ENCODE data around the gene VPS35. TPM values are rescaled to one million over a fixed set of nuclear protein-coding genes. Genes with fewer than 3 reads are reported as not detected.

Gene VPS35
- total and polyA plus RNA-seq, 10 of the 15 experiments (the other 5 are each of a cell fraction or from before 2014, with no cell fraction given), result 28.5 to 125 (median 60.6) TPM

GRCh38 chr16:46721885-46722284 lies 32.9 kb upstream of the VPS35 start:
- H2AFZ ChIP-seq (ENCODE audit: control insufficient read depth, low read depth, low read length), result no peak overlapping the region
- no peaks in the 10 kb centered on the region for H3K27me3 ChIP-seq (replicated peaks in 1 of 2; ENCODE audit: control insufficient read depth in 2 of 2, insufficient read depth in 2 of 2, low read length in 1 of 2)
- peaks cover 2% of the 10 kb centered on the region; the same call in 1 of the 3 replicates for H3K9me3 ChIP-seq (replicated peaks; ENCODE audit: control insufficient read depth, insufficient read depth, low read length)
- H3K4me1 ChIP-seq (ENCODE audit: control insufficient read depth, insufficient read depth, low read length), result no peaks in the 10 kb centered on the region
- no TSS peak for BruUV-seq (replicated peaks)
- H3K4me2 ChIP-seq (ENCODE audit: control insufficient read depth, insufficient read depth), result no peak overlapping the region
- DNase-seq (ENCODE audit: low read depth, low spot score), result no peak
- WGBS (ENCODE audit: insufficient coverage, insufficient replicate concordance, low lambda C conversion rate, missing lambda C conversion rate), result 81% methylated on average over 4 of the region's 4 CpGs
- H4K20me1 ChIP-seq (ENCODE audit: control insufficient read depth, insufficient read depth), result no peaks in the 10 kb centered on the region
- H3K4me3 ChIP-seq, result no peak overlapping the region
- ChIA-PET CTCF (interaction anchor here (0.8 to 1.5 kb wide), 2 partner anchors 26 to 48 kb away, joined by 3 to 4 read pairs; no protein-coding TSS in a partner anchor), POLR2A (interaction anchor here (0.6 kb wide), 1 partner anchor 51 kb away, joined by 3 read pairs; no protein-coding TSS in a partner anchor), SMC1A (ENCODE audit: uncharacterized antibody, unreplicated experiment) (interaction anchor here (0.8 to 0.9 kb wide), 2 partner anchors 68 to 86 kb away, joined by 3 to 4 read pairs; no protein-coding TSS in a partner anchor), RAD21 (ENCODE audit: unreplicated experiment) (interaction anchor here (0.8 kb wide), 1 partner anchor 79 kb away, joined by 3 read pairs; no protein-coding TSS in a partner anchor)
- no peak overlapping the region for H3K9ac ChIP-seq (ENCODE audit: control insufficient read depth, insufficient read depth, low read length)
- H3K36me3 ChIP-seq (ENCODE audit: control insufficient read depth in 2 of 2, insufficient read depth in 2 of 2, low read length in 1 of 2), result no peaks in the 10 kb centered on the region
- in situ Hi-C loops (cut with MboI), result no loop called here
- H3K79me2 ChIP-seq (ENCODE audit: control insufficient read depth, insufficient read depth, low read length), result no peaks in the 10 kb centered on the region
- no peak for FAIRE-seq
- H3K27ac ChIP-seq (ENCODE audit: control insufficient read depth, insufficient read depth), result no peak overlapping the region
- ATAC-seq, result no peak
- TF ChIP-seq ATF3 (IDR thresholded peaks at IDR 0.05; ENCODE audit: borderline replicate concordance, extremely low read depth, low read depth, low read length) (no peak), ZNF217 (IDR thresholded peaks at IDR 0.05) (no peak), TBL1XR1 (IDR thresholded peaks at IDR 0.05; ENCODE audit: low read depth, low read length) (no peak), BCLAF1 (IDR thresholded peaks at IDR 0.05) (no peak), SIN3A (IDR thresholded peaks at IDR 0.05; ENCODE audit: low read depth, low read length) (no peak), CHD1 (IDR thresholded peaks at IDR 0.05; ENCODE audit: low read depth, low read length) (no peak), BMI1 (IDR thresholded peaks at IDR 0.05; ENCODE audit: borderline replicate concordance) (no peak)
- intact Hi-C loops (cut with micrococcal nuclease; ENCODE audit: unreplicated experiment), result no loop called here

Data from GM12878 (cell line).